ENCODE results near the gene GRB7. TPM values are rescaled to one million over a fixed set of nuclear protein-coding genes. Genes with fewer than 3 reads are reported as not detected.
"Not testable (repeated sequence)": the region's sequence is repeated elsewhere in the genome, so short reads cannot be mapped to it uniquely, and the experiment has no call there.

The GRB7 gene
- polyA plus RNA-seq, 2 of the 4 experiments (the other 2 are of a cell fraction), result 5.9 to 10.1 TPM

GRCh38 chr17:39722104-39722503 is 15.6 kb upstream of the GRB7 start:
- 93% methylated on average over 6 of the region's 6 CpGs for WGBS (ENCODE audit: missing lambda C conversion rate)
- Histone ChIP-seq H3K4me2 (no peak overlapping the region), H3K9me3 (no peaks in the 10 kb centered on the region), H3K4me1 (peaks cover 4% of the 10 kb centered on the region; the same call in 1 of the 3 replicates), H3K27ac (no peak overlapping the region), H3K4me3 (no peak overlapping the region)
- CTCF ChIA-PET, result interaction anchor here (0.9 to 4.9 kb wide), 7 partner anchors 7 to 153 kb away, joined by 3 to 43 read pairs (median 4); partner anchors contain the start of genes ERBB2, MIEN1 and PNMT
- TF ChIP-seq JUNB (IDR thresholded peaks at IDR 0.05) (no peak), EHF (CRISPR knock-in tag; IDR thresholded peaks at IDR 0.05) (no peak), RCOR1 (IDR thresholded peaks at IDR 0.05; ENCODE audit: low read depth, low read length) (no peak), PHF8 (IDR thresholded peaks at IDR 0.05; ENCODE audit: borderline replicate concordance, low read depth) (no peak), NPAS2 (CRISPR knock-in tag; IDR thresholded peaks at IDR 0.05; ENCODE audit: borderline replicate concordance) (no peak), RAD21 (conservative IDR thresholded peaks at IDR 0.05 in 1 of 2, IDR thresholded peaks at IDR 0.05 in 1 of 2) (no peak), KDM1A (IDR thresholded peaks at IDR 0.05; ENCODE audit: low read depth) (no peak), MAX (IDR thresholded peaks at IDR 0.05) (no peak), CBX2 (IDR thresholded peaks at IDR 0.05; ENCODE audit: borderline replicate concordance, low read depth) (no peak), CHD4 (IDR thresholded peaks at IDR 0.05; ENCODE audit: borderline replicate concordance) (no peak), TFCP2L1 (CRISPR knock-in tag; IDR thresholded peaks at IDR 0.05) (no peak), RFX5 (IDR thresholded peaks at IDR 0.05) (no peak), HOXB13 (CRISPR knock-in tag; IDR thresholded peaks at IDR 0.05; ENCODE audit: low read depth) (no peak), RARB (CRISPR knock-in tag; IDR thresholded peaks at IDR 0.05) (no peak), ESRRA (IDR thresholded peaks at IDR 0.05; ENCODE audit: borderline replicate concordance, low read length) (no peak)
- TF ChIP-seq, protein P1, sequence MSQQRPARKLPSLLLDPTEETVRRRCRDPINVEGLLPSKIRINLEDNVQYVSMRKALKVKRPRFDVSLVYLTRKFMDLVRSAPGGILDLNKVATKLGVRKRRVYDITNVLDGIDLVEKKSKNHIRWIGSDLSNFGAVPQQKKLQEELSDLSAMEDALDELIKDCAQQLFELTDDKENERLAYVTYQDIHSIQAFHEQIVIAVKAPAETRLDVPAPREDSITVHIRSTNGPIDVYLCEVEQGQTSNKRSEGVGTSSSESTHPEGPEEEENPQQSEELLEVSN (IDR thresholded peaks at IDR 0.05; ENCODE audit: borderline replicate concordance, low read depth), result no peak
- TF ChIP-seq, protein P2, sequence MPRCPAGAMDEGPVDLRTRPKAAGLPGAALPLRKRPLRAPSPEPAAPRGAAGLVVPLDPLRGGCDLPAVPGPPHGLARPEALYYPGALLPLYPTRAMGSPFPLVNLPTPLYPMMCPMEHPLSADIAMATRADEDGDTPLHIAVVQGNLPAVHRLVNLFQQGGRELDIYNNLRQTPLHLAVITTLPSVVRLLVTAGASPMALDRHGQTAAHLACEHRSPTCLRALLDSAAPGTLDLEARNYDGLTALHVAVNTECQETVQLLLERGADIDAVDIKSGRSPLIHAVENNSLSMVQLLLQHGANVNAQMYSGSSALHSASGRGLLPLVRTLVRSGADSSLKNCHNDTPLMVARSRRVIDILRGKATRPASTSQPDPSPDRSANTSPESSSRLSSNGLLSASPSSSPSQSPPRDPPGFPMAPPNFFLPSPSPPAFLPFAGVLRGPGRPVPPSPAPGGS (IDR thresholded peaks at IDR 0.05), result no peak
- FAIRE-seq (no peak), ATAC-seq (no peak), DNase-seq (ENCODE audit: low read depth in 1 of 2, low spot score in 1 of 2) (no peak)
- POLR2A ChIA-PET, result no interaction called here

GRCh38 chr17:39722965-39723848 is 14.5 kb upstream of the GRB7 start:
- peak in 1 of 2 experiments; percentile 41 for DNase-seq (ENCODE audit: low read depth in 1 of 2, low spot score in 1 of 2)
- ATAC-seq, result peak; percentile 36 to 70; a peak in 4 of 6 replicates
- CTCF ChIA-PET, result interaction anchor here (0.9 to 1.7 kb wide), 4 partner anchors 23 to 152 kb away, joined by 3 to 6 read pairs (median 4); partner anchors contain the start of gene ERBB2
- WGBS (ENCODE audit: missing lambda C conversion rate), result 87% methylated on average over 34 of the region's 34 CpGs
- H3K4me2 ChIP-seq, result no peak overlapping the region
- FAIRE-seq, result no peak
- TF ChIP-seq JUN (IDR thresholded peaks at IDR 0.05) (0 out of 5 replicates have a peak, but pooled peaks of 1 of the 2 experiments have one; percentile 3), ZFP36 (IDR thresholded peaks at IDR 0.05; ENCODE audit: borderline replicate concordance, partially characterized antibody) (no peak)
- peaks cover 4% of the 10 kb centered on the region; the same call in 1 of the 3 replicates for H3K4me1 ChIP-seq
- H3K9me3 ChIP-seq, result no peaks in the 10 kb centered on the region
- POLR2A ChIA-PET, result no interaction called here
- no peak overlapping the region for H3K27ac ChIP-seq
- H3K4me3 ChIP-seq, result no peak overlapping the region

GRCh38 chr17:39724731-39725130 is 13.0 kb upstream of the GRB7 start:
- no peak for FAIRE-seq
- CTCF ChIA-PET, result interaction anchor here (0.7 to 1.9 kb wide), 6 partner anchors 12 to 103 kb away, joined by 3 to 8 read pairs (median 4); no protein-coding TSS in a partner anchor
- H3K4me2 ChIP-seq, result no peak overlapping the region
- 94% methylated on average over 13 of the region's 13 CpGs for WGBS (ENCODE audit: missing lambda C conversion rate)
- no peak for DNase-seq (ENCODE audit: low read depth in 1 of 2, low spot score in 1 of 2)
- TF ChIP-seq HEYL (CRISPR knock-in tag; IDR thresholded peaks at IDR 0.05), result no peak
- 0 out of 2 replicates have a peak, but pooled peaks have one; percentile 25 for TF ChIP-seq POLR2AphosphoS2 (conservative IDR thresholded peaks at IDR 0.05; ENCODE audit: low read length)
- H3K27ac ChIP-seq, result no peak overlapping the region
- POLR2A ChIA-PET, result no interaction called here
- H3K4me3 ChIP-seq, result no peak overlapping the region
- H3K9me3 ChIP-seq, result no peaks in the 10 kb centered on the region
- no peak for ATAC-seq
- H3K4me1 ChIP-seq, result peaks cover 8% of the 10 kb centered on the region

DNA sequence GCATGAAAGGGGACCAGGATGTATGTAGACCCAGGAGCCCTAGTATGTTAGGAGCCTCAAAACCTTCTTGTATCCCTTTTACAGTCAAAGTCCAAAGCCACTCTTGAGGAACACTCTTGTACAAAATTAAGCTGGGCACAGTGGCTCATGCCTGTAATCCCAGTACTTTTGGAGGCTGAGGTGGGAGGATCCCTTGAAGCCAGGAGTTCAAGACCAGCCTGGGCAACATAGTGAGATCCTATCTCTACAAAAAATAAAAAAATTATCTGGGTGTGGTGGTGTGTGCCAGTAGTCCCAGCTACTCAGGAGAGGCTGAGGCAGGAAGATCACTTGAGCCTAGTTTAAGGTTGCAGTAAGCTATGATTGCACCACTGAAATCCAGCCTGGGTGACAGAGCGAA is 11.8 kb upstream of the GRB7 start:
- ChIA-PET POLR2A (interaction anchor here (1.4 to 1.5 kb wide), 2 partner anchors 26 to 254 kb away, joined by 3 to 6 read pairs; partner anchors contain the start of gene ERBB2), CTCF (interaction anchor here (1.2 to 1.9 kb wide), 7 partner anchors 10 to 104 kb away, joined by 3 to 8 read pairs (median 4); no protein-coding TSS in a partner anchor)
- not testable (repeated sequence) for DNase-seq (ENCODE audit: low read depth in 1 of 2, low spot score in 1 of 2); H3K27ac ChIP-seq; ATAC-seq; H3K4me1 ChIP-seq; H3K4me2 ChIP-seq; FAIRE-seq; H3K4me3 ChIP-seq; H3K9me3 ChIP-seq
- 100% methylated on average over 1 of the region's 1 CpG for WGBS (ENCODE audit: missing lambda C conversion rate)

Data from A549 (cell line).